HG03097 (cell line): Measurements from ENCODE around the gene FRMD4A.

Source experiments
- ATAC-seq: cut with Tn5 transposase; IDR thresholded peaks from one replicate; pipeline ENCODE4 v1.9.1; 2021; ENCODE audit not compliant: unreplicated experiment, low FRiP score

FRMD4A gene

GRCh38 chr10:13743963-13744362, 586.8 kb downstream of the FRMD4A start:
- no peak for ATAC-seq

DNA sequence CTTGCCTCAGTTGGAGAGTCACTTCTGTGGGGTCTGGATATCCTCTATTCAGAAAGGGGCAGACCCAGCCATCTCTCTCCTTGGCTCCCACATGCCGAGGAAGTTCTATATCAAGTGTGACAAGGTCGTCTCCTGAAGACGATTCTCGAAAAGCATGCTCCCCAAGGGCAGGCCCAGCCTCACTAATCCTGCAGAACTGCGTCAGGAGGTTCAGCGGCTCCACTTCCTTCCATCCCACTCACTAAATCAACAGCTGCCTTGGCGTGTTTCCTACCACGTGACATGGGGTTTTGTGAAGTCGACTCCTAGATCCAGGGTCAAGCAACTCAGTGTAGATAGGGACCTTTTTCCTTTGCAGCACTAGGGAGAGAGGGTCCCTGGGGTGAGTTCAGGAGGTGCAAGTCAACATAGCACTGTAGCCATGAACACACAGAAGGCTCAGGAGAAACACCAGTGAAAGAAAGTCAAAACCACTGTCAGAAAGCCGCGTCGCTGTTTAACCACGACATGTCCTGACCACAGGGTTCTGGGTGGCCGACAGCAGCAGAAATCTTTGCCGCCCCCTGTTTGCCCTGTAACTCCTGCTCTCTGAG, 587.5 kb downstream of the FRMD4A start:
- ATAC-seq, result no peak

DNA sequence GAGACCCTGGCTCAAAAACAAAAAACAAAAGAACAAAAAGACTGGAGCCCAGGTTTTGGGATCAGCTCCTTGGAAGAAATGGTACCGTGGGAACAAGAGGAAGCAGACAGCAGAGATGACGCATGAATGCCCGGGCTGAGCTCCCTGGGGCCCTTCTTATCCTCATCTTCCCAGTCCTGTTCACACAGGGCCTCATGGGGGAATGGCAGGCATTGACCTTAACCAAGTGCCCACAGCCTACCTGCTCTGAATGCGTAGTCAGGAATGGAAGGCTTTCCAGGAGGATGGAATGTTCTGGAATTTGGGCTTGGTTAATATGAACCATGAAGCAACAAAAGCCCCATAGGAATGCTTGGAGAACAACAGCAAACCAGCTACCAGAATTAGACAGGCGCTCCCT, 589.3 kb downstream of the FRMD4A start:
- ATAC-seq, result no peak

GRCh38 chr10:13740461-13740860, 590.3 kb downstream of the FRMD4A start:
- no peak for ATAC-seq

- no peak for ATAC-seq
Measured at GRCh38 chr10:13739183-13739582, 591.5 kb downstream of the FRMD4A start.

- no peak for ATAC-seq
Measured at GRCh38 chr10:13736506-13736905, 594.2 kb downstream of the FRMD4A start.

DNA sequence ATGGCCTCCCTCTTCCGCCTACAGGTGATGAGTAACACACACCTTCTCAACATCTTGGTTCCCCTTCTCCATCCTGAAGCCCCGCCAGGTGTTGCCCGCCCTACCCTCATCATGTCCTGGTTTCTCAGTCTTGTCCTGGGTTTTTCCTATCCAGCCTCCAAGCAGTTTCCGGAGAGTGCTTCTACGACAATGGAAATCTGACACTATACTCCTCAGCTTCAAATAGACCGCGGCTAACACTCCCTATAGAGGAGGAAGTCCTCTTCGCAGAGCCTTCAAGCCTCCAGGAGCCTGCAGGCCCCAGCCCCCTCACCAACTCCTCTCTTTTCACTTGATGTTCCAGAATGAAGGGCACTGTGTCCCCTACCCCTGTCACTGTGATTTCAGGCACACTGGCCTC, 596.6 kb downstream of the FRMD4A start:
- ATAC-seq, result no peak

DNA sequence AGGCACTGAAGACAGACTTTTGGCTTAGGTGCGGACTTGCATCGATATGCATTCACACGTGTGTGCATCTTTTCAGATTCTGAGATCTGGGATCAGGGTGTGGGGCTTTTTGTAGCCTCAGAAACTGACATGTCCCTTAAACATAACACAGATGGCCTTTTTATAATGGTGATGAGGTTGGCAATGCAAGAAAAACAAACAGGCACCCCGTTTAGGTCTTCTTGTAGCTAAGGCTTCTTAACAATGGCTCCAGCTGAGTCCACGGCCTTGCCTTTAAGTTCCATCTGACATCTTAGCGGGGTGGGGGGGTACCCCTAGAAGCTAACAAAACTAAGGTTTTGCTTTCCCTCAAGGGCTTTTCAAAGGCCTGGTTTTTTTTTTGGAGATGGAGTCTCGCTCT, 597.7 kb downstream of the FRMD4A start:
- no peak for ATAC-seq

GRCh38 chr10:13732465-13732881, 598.3 kb downstream of the FRMD4A start:
- ATAC-seq, result no peak

- ATAC-seq, result no peak
Measured at GRCh38 chr10:13731799-13732198, 598.9 kb downstream of the FRMD4A start.

DNA sequence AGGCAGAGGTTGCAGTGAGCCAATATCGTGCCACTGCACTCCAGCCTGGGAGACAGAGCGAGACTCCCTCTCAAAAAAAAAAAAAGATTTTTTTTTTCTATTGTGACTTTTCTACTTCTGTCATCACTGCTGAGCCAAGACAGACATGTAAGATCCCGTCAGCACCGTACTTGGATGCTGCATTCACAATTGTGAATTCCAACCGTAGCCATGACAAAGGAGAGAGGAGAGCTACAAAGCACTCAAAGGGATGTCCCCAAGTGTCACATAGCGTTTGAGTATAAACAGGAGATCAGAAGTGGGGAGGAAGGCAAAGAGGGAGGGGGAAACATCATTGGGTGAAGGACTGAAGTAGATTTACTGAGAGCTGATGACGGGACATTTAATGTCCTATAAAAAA, 599.8 kb downstream of the FRMD4A start:
- ATAC-seq, result no peak

DNA sequence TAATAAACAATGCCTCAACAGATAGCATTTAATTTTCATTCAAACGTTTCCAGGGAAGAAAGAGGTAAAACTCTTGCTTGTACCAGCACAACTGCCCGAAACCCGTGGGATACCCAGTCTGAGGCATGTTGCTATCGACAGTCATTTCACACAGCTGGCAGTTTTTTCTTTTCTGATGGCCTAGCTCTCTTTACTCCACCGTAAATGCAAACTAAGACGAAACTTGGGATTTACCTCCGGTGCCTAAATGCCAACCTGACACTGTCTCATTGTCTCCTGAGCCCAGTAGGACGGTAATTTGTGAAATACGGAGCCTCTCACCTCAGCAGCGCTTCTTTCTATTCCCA, 600.4 kb downstream of the FRMD4A start:
- ATAC-seq, result no peak

- no peak for ATAC-seq
Measured at GRCh38 chr10:13729586-13730305, 601.0 kb downstream of the FRMD4A start.

- no peak for ATAC-seq
Measured at GRCh38 chr10:13728898-13729535, 601.7 kb downstream of the FRMD4A start.

- no peak for ATAC-seq
Measured at GRCh38 chr10:13725594-13725993, 605.1 kb downstream of the FRMD4A start.

- no peak for ATAC-seq
Measured at GRCh38 chr10:13724484-13724883, 606.2 kb downstream of the FRMD4A start.

DNA sequence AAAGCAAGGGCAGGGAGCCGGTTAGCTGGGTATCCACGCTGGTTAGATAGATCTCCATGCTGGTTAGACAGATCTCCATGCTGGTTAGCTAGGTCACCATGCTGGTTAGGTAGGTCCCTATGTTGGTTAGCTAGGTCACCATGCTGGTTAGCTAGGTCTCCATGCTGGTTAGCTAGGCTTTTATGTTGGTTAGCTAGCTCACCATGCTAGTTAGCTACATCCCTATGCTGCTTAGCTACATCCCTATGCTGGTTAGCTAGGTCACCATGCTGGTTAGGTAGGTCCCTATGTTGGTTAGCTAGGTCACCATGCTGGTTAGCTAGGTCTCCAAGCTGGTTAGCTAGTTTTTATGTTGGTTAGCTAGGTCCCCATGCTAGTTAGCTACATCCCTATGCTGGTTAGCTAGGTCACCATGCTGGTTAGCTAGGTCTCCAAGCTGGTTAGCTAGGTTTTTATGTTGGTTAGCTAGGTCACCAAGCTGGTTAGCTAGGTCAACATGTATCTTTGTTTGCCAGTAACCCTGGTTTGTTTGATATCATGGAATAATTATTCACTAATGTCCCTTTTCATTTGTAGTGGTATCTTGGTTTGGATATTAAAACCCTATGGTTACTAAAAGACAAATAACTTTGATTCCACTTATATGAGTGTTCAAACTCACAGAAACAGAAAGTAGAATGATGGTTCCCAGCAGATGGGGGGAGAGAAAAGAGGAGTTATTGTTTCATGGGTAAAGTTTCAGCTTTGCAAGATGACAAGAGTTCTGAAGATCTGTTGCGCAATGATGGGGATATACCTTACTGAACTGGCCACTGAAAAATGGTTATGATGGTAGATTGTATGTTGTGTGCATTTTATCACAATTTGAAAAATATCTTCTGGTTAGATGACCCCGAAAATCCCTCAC, 607.7 kb downstream of the FRMD4A start:
- ATAC-seq, result no peak

DNA sequence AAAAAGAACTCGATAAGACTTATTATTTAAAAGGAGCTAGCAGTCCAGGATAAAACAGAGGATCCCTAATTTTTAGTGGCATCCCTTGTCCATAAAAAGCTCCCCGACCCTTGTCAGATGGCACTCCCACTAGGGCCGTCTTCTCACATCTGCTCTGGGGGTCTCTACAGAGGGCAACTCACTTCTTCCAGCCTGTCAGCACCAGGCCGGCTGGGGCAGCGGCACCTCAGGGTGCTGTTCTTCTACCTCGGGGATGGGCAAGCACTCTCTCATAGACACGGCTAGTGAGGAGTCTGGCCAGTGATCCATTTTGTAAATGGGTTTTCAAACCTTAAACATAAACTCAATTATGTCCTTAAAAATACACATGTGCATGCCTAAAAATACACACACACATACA, 609.2 kb downstream of the FRMD4A start:
- ATAC-seq, result no peak

GRCh38 chr10:13720699-13721098, 610.0 kb downstream of the FRMD4A start:
- no peak for ATAC-seq

- no peak for ATAC-seq
Measured at GRCh38 chr10:13719425-13719824, 611.3 kb downstream of the FRMD4A start.

- no peak for ATAC-seq
Measured at GRCh38 chr10:13718820-13719219, 611.9 kb downstream of the FRMD4A start.
